Suprapubic skin (tissue), 4 donors: Measurements from ENCODE around the gene EGFL7. TPM values are rescaled to one million over a fixed set of nuclear protein-coding genes. Genes with fewer than 3 reads are reported as not detected.

Experiments used
- DNase-seq, 2 donors: peaks; one replicate each; pipeline ENCODE4 v3.0.0-alpha.2; 2019; ENCODE audit warnings: low spot score in 2 of 2
- H3K27ac ChIP-seq: fragments of 200-600 bp; sonication (generic); one replicate; pipeline ENCODE4 v1.5.1; 2019
- H3K27me3 ChIP-seq: fragments of 200-600 bp; sonication (generic); one replicate; pipeline ENCODE4 v1.5.1; 2019
- H3K36me3 ChIP-seq: fragments of 200-600 bp; sonication (generic); one replicate; pipeline ENCODE4 v1.5.1; 2019
- H3K4me1 ChIP-seq: fragments of 200-600 bp; sonication (generic); one replicate; pipeline ENCODE4 v1.5.1; 2019
- H3K4me3 ChIP-seq: fragments of 200-600 bp; sonication (generic); one replicate; pipeline ENCODE4 v1.5.1; 2019; ENCODE audit warnings: mild to moderate bottlenecking
- H3K9me3 ChIP-seq: fragments of 200-600 bp; sonication (generic); one replicate; pipeline ENCODE4 v1.5.1; 2019
- EP300 ChIP-seq: sonication (generic); formaldehyde crosslinking; IDR thresholded peaks from one replicate; pipeline ENCODE4 v1.6.1; 2017; ENCODE audit warnings: antibody characterized with exemption
- POLR2A ChIP-seq, 2 donors: fragments of 450-650 bp; IDR thresholded peaks; one replicate each; pipeline ENCODE4 v1.6.1; 2017; ENCODE audit warnings: antibody characterized with exemption in 2 of 2, mild to moderate bottlenecking in 2 of 2, moderate library complexity in 2 of 2
- POLR2AphosphoS5 ChIP-seq, 3 donors: sonication (generic); formaldehyde crosslinking; IDR thresholded peaks; one replicate each; pipeline ENCODE4 v1.6.1; 2017; ENCODE audit warnings: antibody characterized with exemption in 3 of 3
- WGBS: methylation state at CpG from one replicate; pipeline ENCODE4 v1.1.5; 2018; 5-methylcytosine and 5-hydroxymethylcytosine counted together
- total RNA-seq, 4 donors: library from RNA; depleted of rRNA; stranded (reverse); fragments of >200 nt; gene quantifications; one replicate each; pipeline ENCODE4 v1.1.0, GENCODE V29; 2016
- TF ChIP-seq, protein P1 (sequence below), 2 donors: fragments of 200-600 bp in 1 of 2; fragments of 450-650 bp in 1 of 2; sonication (generic) in 1 of 2; IDR thresholded peaks; one replicate each; pipeline ENCODE4 v1.5.1; 2016 to 2019; ENCODE audit warnings: antibody characterized with exemption in 2 of 2, mild to moderate bottlenecking in 1 of 2, moderate library complexity in 1 of 2

EGFL7 gene
- total RNA-seq, 4 donors from 2014 or later, result 12.2 to 49.6 (median 28.6) TPM

- no peak for DNase-seq
- Histone ChIP-seq H3K27me3 (no peaks in the 10 kb centered on the region), H3K9me3 (no peaks in the 10 kb centered on the region), H3K4me1 (peaks cover 45% of the 10 kb centered on the region), H3K4me3 (no peak overlapping the region), H3K36me3 (no peaks in the 10 kb centered on the region), H3K27ac (no peak overlapping the region)
- TF ChIP-seq POLR2A (IDR thresholded peaks at IDR 0.05) (no peak), EP300 (no peak), POLR2AphosphoS5 (IDR thresholded peaks at IDR 0.05) (no peak)
- TF ChIP-seq, protein P1, sequence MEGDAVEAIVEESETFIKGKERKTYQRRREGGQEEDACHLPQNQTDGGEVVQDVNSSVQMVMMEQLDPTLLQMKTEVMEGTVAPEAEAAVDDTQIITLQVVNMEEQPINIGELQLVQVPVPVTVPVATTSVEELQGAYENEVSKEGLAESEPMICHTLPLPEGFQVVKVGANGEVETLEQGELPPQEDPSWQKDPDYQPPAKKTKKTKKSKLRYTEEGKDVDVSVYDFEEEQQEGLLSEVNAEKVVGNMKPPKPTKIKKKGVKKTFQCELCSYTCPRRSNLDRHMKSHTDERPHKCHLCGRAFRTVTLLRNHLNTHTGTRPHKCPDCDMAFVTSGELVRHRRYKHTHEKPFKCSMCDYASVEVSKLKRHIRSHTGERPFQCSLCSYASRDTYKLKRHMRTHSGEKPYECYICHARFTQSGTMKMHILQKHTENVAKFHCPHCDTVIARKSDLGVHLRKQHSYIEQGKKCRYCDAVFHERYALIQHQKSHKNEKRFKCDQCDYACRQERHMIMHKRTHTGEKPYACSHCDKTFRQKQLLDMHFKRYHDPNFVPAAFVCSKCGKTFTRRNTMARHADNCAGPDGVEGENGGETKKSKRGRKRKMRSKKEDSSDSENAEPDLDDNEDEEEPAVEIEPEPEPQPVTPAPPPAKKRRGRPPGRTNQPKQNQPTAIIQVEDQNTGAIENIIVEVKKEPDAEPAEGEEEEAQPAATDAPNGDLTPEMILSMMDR (IDR thresholded peaks at IDR 0.05), result no peak
- 84% methylated on average over 6 of the region's 14 CpGs for WGBS
Observed at GRCh38 chr9:136683755-136684154, 21.0 kb downstream of the EGFL7 start.

GRCh38 chr9:136684339-136684738 lies 21.6 kb downstream of the EGFL7 start:
- DNase-seq, result no peak
- H3K4me1 ChIP-seq, result peaks cover 39% of the 10 kb centered on the region
- no peaks in the 10 kb centered on the region for H3K9me3 ChIP-seq
- no peak overlapping the region for H3K4me3 ChIP-seq
- H3K36me3 ChIP-seq, result no peaks in the 10 kb centered on the region
- H3K27me3 ChIP-seq, result no peaks in the 10 kb centered on the region
- no peak for TF ChIP-seq EP300
- TF ChIP-seq, protein P1 (IDR thresholded peaks at IDR 0.05), result no peak
- TF ChIP-seq POLR2AphosphoS5 (IDR thresholded peaks at IDR 0.05), result no peak
- TF ChIP-seq POLR2A (IDR thresholded peaks at IDR 0.05), result no peak
- no peak overlapping the region for H3K27ac ChIP-seq
- 87% methylated on average over 8 of the region's 15 CpGs for WGBS

DNA sequence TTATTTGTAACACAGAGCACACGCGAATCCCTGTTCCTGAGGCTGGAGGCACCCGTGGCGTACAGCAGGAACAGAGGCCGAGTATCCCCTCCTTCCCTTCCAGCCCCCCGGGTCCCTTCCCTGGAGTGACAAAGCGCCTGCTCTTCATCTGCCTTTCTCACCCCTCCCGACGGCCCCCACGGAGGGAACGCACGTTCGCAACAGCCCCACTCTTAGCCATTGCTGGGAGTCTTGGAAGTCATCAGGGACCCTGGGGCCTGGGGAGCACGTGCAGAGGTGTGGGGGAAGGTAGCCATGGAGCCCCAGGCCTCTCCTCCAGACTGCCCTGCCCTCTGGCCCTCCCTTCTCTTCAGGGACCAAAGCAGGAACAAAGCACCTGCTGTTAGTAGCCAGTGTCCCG lies 22.1 kb downstream of the EGFL7 start:
- Histone ChIP-seq H3K27ac (no peak overlapping the region), H3K4me3 (no peak overlapping the region), H3K27me3 (no peaks in the 10 kb centered on the region), H3K36me3 (no peaks in the 10 kb centered on the region), H3K9me3 (no peaks in the 10 kb centered on the region), H3K4me1 (peaks cover 35% of the 10 kb centered on the region)
- TF ChIP-seq POLR2A (IDR thresholded peaks at IDR 0.05) (no peak), EP300 (no peak), POLR2AphosphoS5 (IDR thresholded peaks at IDR 0.05) (no peak)
- TF ChIP-seq, protein P1 (IDR thresholded peaks at IDR 0.05), result no peak
- WGBS, result 85% methylated on average over 14 of the region's 15 CpGs
- no peak for DNase-seq

- H3K4me1 ChIP-seq, result peaks cover 32% of the 10 kb centered on the region
- no peaks in the 10 kb centered on the region for H3K27me3 ChIP-seq
- H3K36me3 ChIP-seq, result no peaks in the 10 kb centered on the region
- WGBS, result 92% methylated on average over 5 of the region's 7 CpGs
- no peak for TF ChIP-seq POLR2A (IDR thresholded peaks at IDR 0.05)
- TF ChIP-seq, protein P1 (IDR thresholded peaks at IDR 0.05), result no peak
- TF ChIP-seq EP300, result no peak
- TF ChIP-seq POLR2AphosphoS5 (IDR thresholded peaks at IDR 0.05), result no peak
- H3K9me3 ChIP-seq, result no peaks in the 10 kb centered on the region
- no peak for DNase-seq
- H3K4me3 ChIP-seq, result peak overlapping the region; percentile 89
- H3K27ac ChIP-seq, result no peak overlapping the region
Observed at GRCh38 chr9:136685216-136685615, 22.5 kb downstream of the EGFL7 start.

DNA sequence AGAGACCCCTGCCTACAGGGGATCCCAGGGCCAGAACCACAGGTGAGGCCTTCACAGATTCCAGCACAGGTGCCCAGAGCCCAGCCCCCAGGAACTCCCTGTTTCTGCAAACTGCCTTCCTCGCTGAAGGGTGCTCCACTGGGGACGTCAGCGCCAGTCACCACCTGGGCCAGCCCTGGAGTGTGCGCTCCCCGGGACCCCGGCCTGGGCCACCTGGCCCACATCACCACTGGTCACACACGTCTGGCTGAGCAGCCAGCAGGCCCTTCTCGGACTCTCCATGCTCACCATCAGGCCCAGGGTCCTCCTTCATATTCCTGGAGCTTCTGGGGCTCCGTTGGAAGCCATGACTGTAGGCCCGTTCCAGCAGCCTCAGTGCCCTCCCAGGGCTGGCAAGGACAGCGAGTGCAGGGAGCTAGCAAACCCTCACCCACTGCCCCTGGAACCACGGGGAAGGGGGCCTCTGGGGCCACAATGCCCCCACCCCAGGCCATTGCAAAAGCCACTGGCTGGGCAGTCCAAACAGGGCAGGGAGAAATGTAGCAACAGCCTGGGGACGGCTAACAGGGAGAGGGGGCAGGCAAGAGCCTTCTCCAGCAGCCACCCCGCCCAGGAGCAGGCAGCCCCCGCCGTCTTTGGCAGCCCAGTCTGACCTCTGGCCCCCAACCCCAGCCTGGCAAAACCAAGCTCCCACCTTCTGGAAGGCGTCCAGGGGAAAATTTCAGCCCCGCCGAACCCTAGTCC lies 23.2 kb downstream of the EGFL7 start:
- H3K27ac ChIP-seq, result no peak overlapping the region
- H3K4me1 ChIP-seq, result peaks cover 32% of the 10 kb centered on the region
- WGBS, result 71% methylated on average over 11 of the region's 19 CpGs
- no peak for DNase-seq
- no peaks in the 10 kb centered on the region for H3K36me3 ChIP-seq
- H3K9me3 ChIP-seq, result no peaks in the 10 kb centered on the region
- H3K4me3 ChIP-seq, result peak overlapping the region; percentile 89
- TF ChIP-seq POLR2A (IDR thresholded peaks at IDR 0.05) (no peak), POLR2AphosphoS5 (IDR thresholded peaks at IDR 0.05) (no peak), EP300 (no peak)
- TF ChIP-seq, protein P1 (IDR thresholded peaks at IDR 0.05), result no peak
- no peaks in the 10 kb centered on the region for H3K27me3 ChIP-seq
